GM18861 (cell line): Measurements from ENCODE around the gene IP6K2.
"Not testable (repeated sequence)": the region's sequence is repeated elsewhere in the genome, so short reads cannot be mapped to it uniquely, and the experiment has no call there.

Source experiments
- ATAC-seq: cut with Tn5 transposase; IDR thresholded peaks from one replicate; pipeline ENCODE4 v1.9.1; 2021; ENCODE audit not compliant: unreplicated experiment

IP6K2 gene

GRCh38 chr3:48727511-48727910 lies 10.5 kb upstream of the IP6K2 start:
- ATAC-seq: no peak

GRCh38 chr3:48725185-48725855 lies 8.3 kb upstream of the IP6K2 start:
- ATAC-seq: not testable (repeated sequence)

DNA sequence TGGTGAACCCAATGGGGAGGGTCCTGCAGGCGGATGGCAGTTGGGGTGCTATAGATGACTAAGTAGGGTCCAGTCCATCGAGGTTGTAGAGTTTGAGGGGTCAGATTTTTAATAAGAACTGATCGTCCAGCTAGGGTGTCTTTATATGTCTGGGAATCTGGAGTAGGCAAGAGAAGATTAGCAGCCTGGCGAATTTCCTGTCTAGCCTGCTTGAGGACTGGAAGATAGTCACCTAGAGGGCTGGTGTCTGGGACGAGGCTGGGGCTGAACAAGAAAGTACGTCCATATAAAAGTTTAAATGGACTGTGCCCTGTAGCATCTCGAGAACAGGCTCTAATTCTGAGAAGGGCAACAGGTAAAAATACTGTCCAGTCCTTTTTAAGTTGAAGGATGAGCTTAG lies 6.7 kb upstream of the IP6K2 start:
- ATAC-seq: no peak

DNA sequence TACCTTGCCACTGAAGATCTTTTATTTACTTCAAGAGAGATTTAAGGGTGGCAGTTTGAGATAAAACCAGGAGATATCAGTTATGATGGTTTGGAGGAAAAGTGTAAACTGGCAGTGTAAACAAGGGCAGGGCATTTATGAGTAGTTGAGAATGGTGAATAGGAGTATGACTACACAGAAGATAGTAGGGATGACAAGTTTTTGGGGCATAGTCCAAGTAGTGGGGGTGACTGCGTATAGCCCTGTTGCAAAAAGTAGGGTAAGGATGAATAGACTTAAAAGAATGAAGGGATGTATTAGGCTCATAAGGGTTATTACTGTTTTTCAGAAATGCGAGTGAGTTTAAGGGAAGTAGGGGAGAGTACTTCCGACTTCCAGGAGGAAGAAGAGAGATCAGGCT lies 6.3 kb upstream of the IP6K2 start:
- ATAC-seq: not testable (repeated sequence)

DNA sequence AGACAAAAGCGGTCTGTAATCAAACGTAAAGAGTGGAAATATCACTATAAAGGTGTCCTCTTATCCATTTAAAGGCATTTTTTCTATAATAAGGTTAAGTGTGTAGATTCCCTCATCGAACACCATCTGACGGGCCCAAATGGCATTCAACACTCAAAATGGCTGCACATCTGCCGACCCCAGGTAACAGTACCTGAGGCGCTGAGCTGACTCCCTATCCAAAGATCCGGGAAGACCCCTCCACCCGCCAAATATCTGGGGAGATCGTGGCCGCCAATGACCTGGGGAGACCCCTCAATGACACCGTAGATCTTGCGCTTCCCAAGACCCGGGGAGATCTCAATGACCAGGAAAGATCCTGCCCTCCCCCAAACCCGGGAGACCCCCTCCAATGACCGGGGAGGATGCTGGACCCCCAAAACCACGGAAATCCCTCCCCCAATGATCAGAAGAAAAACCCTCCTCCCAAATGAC lies 476 bp downstream of the IP6K2 start:
- ATAC-seq: no peak

GRCh38 chr3:48715174-48715800 lies 1.7 kb downstream of the IP6K2 start:
- ATAC-seq: no peak

GRCh38 chr3:48711727-48712126 lies 5.3 kb downstream of the IP6K2 start:
- no peak for ATAC-seq

GRCh38 chr3:48709051-48709461 lies 8.0 kb downstream of the IP6K2 start:
- no peak for ATAC-seq

GRCh38 chr3:48708481-48708889 lies 8.5 kb downstream of the IP6K2 start:
- ATAC-seq: no peak

DNA sequence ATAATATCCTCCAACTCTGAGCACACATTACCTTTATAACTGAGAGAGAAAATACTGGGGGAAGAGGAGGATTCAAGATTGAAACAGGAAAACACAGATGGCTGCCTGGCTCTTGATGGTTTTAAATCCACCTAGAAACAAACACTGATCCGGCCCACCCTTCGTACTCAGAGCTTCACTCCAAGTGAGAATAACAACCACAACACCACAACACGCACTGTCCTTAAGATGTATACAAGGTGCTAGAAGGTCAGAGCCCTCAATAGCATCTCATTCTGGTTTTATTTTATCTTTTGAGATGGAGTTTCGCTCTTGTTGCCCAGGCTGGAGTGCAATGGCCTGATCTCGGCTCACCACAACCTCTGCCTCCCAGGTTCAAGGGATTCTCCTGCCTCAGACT lies 9.9 kb downstream of the IP6K2 start:
- ATAC-seq: no peak

- no peak for ATAC-seq
Observed at GRCh38 chr3:48702320-48702920, 14.6 kb downstream of the IP6K2 start.

GRCh38 chr3:48700731-48701405 lies 16.2 kb downstream of the IP6K2 start:
- ATAC-seq: no peak

DNA sequence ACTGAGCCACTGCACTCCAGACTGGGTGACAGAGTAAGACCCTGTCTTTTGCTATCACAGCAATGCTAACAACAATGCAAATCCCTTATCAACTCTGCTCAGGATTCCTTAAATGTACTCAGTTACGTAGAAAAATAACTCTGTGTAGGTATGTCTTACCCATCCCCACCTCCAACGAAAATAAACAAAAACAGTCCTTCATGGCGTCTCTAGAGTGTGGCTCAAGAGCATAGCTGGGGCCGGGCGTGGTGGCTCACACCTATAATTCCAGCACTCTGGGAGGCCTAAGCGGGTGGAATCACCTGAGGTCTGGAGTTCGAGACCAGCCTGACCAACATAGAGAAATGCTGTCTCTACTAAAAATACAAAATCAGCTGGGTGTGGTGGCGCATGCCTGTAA lies 18.1 kb downstream of the IP6K2 start:
- ATAC-seq: no peak

DNA sequence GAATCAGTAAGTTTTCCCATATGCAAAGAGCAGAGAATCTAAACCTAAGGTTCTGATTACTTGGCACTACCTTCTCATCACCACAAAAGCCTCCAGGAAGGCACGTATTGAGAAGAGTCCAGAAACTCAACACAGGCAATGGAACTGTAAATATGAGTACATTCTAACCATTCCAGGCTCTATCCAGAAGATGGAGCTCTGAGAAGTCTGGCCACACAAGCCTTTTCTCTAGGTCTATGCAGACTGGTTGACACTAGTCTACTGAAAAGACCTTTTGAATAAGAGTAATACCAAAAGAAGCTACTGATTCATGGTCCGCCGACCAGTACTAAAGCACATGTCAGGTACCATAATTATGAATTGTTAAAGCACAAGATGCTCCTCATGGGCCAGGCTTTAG lies 19.1 kb downstream of the IP6K2 start:
- ATAC-seq: no peak

- ATAC-seq: no peak
Observed at GRCh38 chr3:48696601-48697000, 20.4 kb downstream of the IP6K2 start.

- ATAC-seq: no peak
Observed at GRCh38 chr3:48696156-48696555, 20.9 kb downstream of the IP6K2 start.

DNA sequence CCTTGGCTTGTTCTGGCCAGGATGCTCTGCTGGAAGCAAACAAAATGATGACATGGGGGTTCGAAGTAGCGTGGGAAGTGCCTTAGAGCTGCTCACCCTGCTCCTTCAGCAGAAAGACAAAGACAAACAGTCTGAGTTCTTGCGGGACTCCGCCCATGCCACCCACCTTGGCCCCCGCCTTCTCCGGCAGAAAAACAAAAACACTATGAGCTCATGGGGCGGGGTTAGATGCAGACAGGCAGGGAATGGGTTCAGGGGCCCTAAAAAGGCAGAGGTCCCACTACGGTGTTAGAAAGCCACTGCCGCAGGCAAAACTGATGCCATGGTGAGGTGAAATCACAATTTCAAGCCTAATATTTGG lies 21.6 kb downstream of the IP6K2 start:
- ATAC-seq: no peak

GRCh38 chr3:48694610-48695392 lies 22.2 kb downstream of the IP6K2 start:
- no peak for ATAC-seq

- ATAC-seq: no peak
Observed at GRCh38 chr3:48693826-48694225, 23.2 kb downstream of the IP6K2 start.

- no peak for ATAC-seq
Observed at GRCh38 chr3:48692551-48692950, 24.5 kb downstream of the IP6K2 start.

DNA sequence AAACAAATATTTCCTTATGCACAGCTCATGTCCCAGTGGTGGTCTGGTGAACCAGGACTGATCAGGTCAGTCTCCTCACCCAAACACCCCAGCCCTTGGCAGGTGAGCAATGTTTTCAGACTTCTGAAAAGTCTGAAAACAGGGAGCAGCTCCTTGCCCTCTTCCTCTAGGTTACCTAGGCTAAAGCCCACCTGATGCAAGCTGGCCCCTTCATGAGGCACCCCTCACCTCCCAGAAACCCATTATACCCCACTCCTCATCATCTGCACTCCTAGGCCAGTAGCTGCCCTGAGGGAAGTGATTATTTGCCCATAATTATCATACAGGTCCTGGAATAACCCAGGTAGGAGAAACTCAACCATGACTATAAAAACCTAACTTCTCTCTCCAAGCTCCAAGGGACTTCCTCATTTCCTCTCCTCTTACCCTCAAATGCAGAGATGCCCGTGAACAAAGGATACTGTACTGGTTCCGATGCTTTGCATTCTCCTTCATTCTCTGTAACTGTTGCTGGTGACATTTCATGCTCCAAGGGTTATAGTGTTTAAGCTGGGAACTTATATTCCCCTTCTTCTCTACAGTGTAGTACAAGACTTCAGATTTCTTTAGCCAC lies 26.1 kb downstream of the IP6K2 start:
- no peak for ATAC-seq
